IMR-90 (cell line): ENCODE measurements around the gene PTPN13. TPM values are rescaled to one million over a fixed set of nuclear protein-coding genes. Genes with fewer than 3 reads are reported as not detected.

ENCODE experiments used
- ATAC-seq: fragments of 200-7000 bp; cut with Tn5 transposase; 2 replicates; pipeline ENCODE4 v1.9.1; 2020; ENCODE audit warnings: low read depth, mild to moderate bottlenecking, moderate library complexity
- BruUV-seq: library from RNA; stranded (reverse); fragments of 400-500 nt; replicated peaks from 2 replicates; lab custom pipeline; 2021; lab: Mats Ljungman, UMichigan
- CTCF ChIA-PET: fragments of 300-600 bp; formaldehyde crosslinking; extraction: SDS; loops from one replicate; lab custom pipeline; 2021; ENCODE audit warnings: antibody characterized with exemption; lab: Yijun Ruan, JAX
- POLR2A ChIA-PET: fragments of 300-600 bp; sonication (Branson Sonifier 250); formaldehyde crosslinking; loops from one replicate; lab custom pipeline; 2022; ENCODE audit warnings: antibody characterized with exemption; ENCODE audit not compliant: unreplicated experiment; lab: Charles Lee
- DNase-seq: peaks from one replicate; pipeline ENCODE4 v3.0.0; 2013
- H2AFZ ChIP-seq: replicated peaks from 2 replicates; pipeline ENCODE3; 2013; ENCODE audit warnings: low read length, mild to moderate bottlenecking; ENCODE audit not compliant: poor library complexity
- H2AK5ac ChIP-seq: 2 replicates; pipeline ENCODE4 v1.6.1; 2013; ENCODE audit warnings: low read depth, low read length, inconsistent platforms
- H2AK9ac ChIP-seq: replicated peaks from 2 replicates; pipeline ENCODE3; 2013; ENCODE audit warnings: mild to moderate bottlenecking, low read depth, low read length, moderate library complexity; ENCODE audit not compliant: poor library complexity
- H2BK120ac ChIP-seq: 2 replicates; pipeline ENCODE4 v1.6.1; 2013; ENCODE audit warnings: low read depth, low read length, inconsistent platforms
- H2BK15ac ChIP-seq: 3 replicates; pipeline ENCODE4 v1.6.1; 2013; ENCODE audit warnings: low read depth, low read length, inconsistent platforms
- H2BK20ac ChIP-seq: 2 replicates; pipeline ENCODE4 v1.6.1; 2013; ENCODE audit warnings: low read depth, mild to moderate bottlenecking, inconsistent platforms, low read length, moderate library complexity
- H2BK5ac ChIP-seq: 2 replicates; pipeline ENCODE4 v1.6.1; 2013; ENCODE audit warnings: mild to moderate bottlenecking, low read depth, low read length, inconsistent platforms; ENCODE audit not compliant: poor library complexity, severe bottlenecking
- H3K14ac ChIP-seq: replicated peaks from 2 replicates; pipeline ENCODE4 v1.6.1; 2013; ENCODE audit warnings: low read depth, low read length, inconsistent platforms
- H3K18ac ChIP-seq: 2 replicates; pipeline ENCODE4 v1.6.1; 2013; ENCODE audit warnings: low read depth, low read length, control low read depth
- H3K23ac ChIP-seq: 2 replicates; pipeline ENCODE4 v1.6.1; 2013; ENCODE audit warnings: low read depth, low read length, inconsistent platforms
- H3K27ac ChIP-seq: 2 replicates; pipeline ENCODE4 v1.5.1; 2013; ENCODE audit warnings: mild to moderate bottlenecking, control low read depth, low read length; ENCODE audit not compliant: insufficient read depth
- H3K27me3 ChIP-seq: 2 replicates; pipeline ENCODE4 v1.6.1; 2013; ENCODE audit warnings: low read length; ENCODE audit not compliant: control insufficient read depth, insufficient read depth
- H3K36me3 ChIP-seq: 2 replicates; pipeline ENCODE4 v1.6.1; 2013; ENCODE audit warnings: low read length, mixed read lengths; ENCODE audit not compliant: control insufficient read depth, insufficient read depth
- H3K4ac ChIP-seq: 2 replicates; pipeline ENCODE4 v1.6.1; 2013; ENCODE audit warnings: low read depth, low read length, inconsistent platforms
- H3K4me1 ChIP-seq: 2 replicates; pipeline ENCODE4 v1.6.1; 2013; ENCODE audit warnings: low read length, mixed read lengths; ENCODE audit not compliant: control insufficient read depth, insufficient read depth
- H3K4me2 ChIP-seq: 2 replicates; pipeline ENCODE4 v1.6.1; 2013; ENCODE audit warnings: low read depth, mild to moderate bottlenecking, control low read depth, low read length, moderate library complexity
- H3K4me3 ChIP-seq: 2 replicates; pipeline ENCODE4 v1.5.1; 2013; ENCODE audit warnings: low read depth, mild to moderate bottlenecking, control low read depth, low read length, moderate library complexity; ENCODE audit not compliant: insufficient read depth
- H3K56ac ChIP-seq: 2 replicates; pipeline ENCODE4 v1.6.1; 2013; ENCODE audit warnings: low read length, inconsistent platforms; ENCODE audit not compliant: insufficient read depth; ENCODE audit errors: extremely low read depth
- H3K79me1 ChIP-seq, 2 experiments: 2 replicates each; pipeline ENCODE4 v1.6.1; 2013; ENCODE audit warnings: low read length in 2 of 2, inconsistent platforms in 1 of 2, low read depth in 1 of 2
- H3K9ac ChIP-seq: 2 replicates; pipeline ENCODE4 v1.6.1; 2013; ENCODE audit warnings: low read depth, low read length, control low read depth
- H3K9me1 ChIP-seq: 2 replicates; pipeline ENCODE4 v1.6.1; 2013; ENCODE audit warnings: low read length, inconsistent platforms; ENCODE audit not compliant: insufficient read depth
- H3K9me3 ChIP-seq: 2 replicates; pipeline ENCODE4 v1.6.1; 2013; ENCODE audit warnings: low read length; ENCODE audit not compliant: control insufficient read depth, insufficient read depth
- H4K20me1 ChIP-seq: 2 replicates; pipeline ENCODE4 v1.6.1; 2013; ENCODE audit warnings: low read length, inconsistent platforms; ENCODE audit not compliant: insufficient read depth
- H4K5ac ChIP-seq: 2 replicates; pipeline ENCODE4 v1.6.1; 2013; ENCODE audit warnings: mild to moderate bottlenecking, low read depth, low read length, control low read depth
- H4K8ac ChIP-seq, 2 experiments: 2 replicates each; pipeline ENCODE4 v1.6.1; 2013; ENCODE audit warnings: low read depth in 2 of 2, low read length in 2 of 2, control low read depth in 1 of 2, inconsistent platforms in 1 of 2
- H4K91ac ChIP-seq: 2 replicates; pipeline ENCODE4 v1.6.1; 2013; ENCODE audit warnings: low read depth, low read length, inconsistent platforms; ENCODE audit not compliant: insufficient read depth
- BHLHE40 ChIP-seq: fragments of 150-350 bp; IDR thresholded peaks from 2 replicates; pipeline ENCODE4 v1.6.1; 2016; ENCODE audit warnings: mild to moderate bottlenecking, low read depth, low read length
- CEBPB ChIP-seq: IDR thresholded peaks from 2 replicates; pipeline ENCODE4 v1.6.1; 2012; ENCODE audit warnings: low read depth, low read length, improper control_type of control experiment
- CHD1 ChIP-seq: IDR thresholded peaks from 2 replicates; pipeline ENCODE4 v1.6.1; 2012; ENCODE audit warnings: low read depth, low read length, improper control_type of control experiment
- ELK1 ChIP-seq: fragments of 150-350 bp; IDR thresholded peaks from 2 replicates; pipeline ENCODE4 v1.6.1; 2016; ENCODE audit warnings: low read depth, mild to moderate bottlenecking, low read length, moderate library complexity, borderline replicate concordance
- FOS ChIP-seq: fragments of 150-350 bp; IDR thresholded peaks from 2 replicates; pipeline ENCODE4 v1.6.1; 2016; ENCODE audit warnings: low read depth, low read length
- MAFK ChIP-seq: IDR thresholded peaks from 2 replicates; pipeline ENCODE4 v1.6.1; 2012; ENCODE audit warnings: low read depth, low read length, improper control_type of control experiment
- MAZ ChIP-seq: IDR thresholded peaks from 2 replicates; pipeline ENCODE4 v1.6.1; 2012; ENCODE audit warnings: low read depth, mild to moderate bottlenecking, low read length, improper control_type of control experiment, moderate library complexity, borderline replicate concordance
- MXI1 ChIP-seq: IDR thresholded peaks from 2 replicates; pipeline ENCODE4 v1.6.1; 2012; ENCODE audit warnings: low read depth, mild to moderate bottlenecking, low read length, moderate library complexity, borderline replicate concordance
- NFE2L2 ChIP-seq: fragments of 150-350 bp; IDR thresholded peaks from 2 replicates; pipeline ENCODE4 v1.6.1; 2016; ENCODE audit warnings: low read depth, mild to moderate bottlenecking, low read length
- POLR2A ChIP-seq: IDR thresholded peaks from 2 replicates; pipeline ENCODE4 v1.6.1; 2012; ENCODE audit warnings: mild to moderate bottlenecking, low read depth, low read length
- RAD21 ChIP-seq: IDR thresholded peaks from 2 replicates; pipeline ENCODE4 v1.6.1; 2012; ENCODE audit warnings: low read length, improper control_type of control experiment
- RCOR1 ChIP-seq: IDR thresholded peaks from 2 replicates; pipeline ENCODE4 v1.6.1; 2012; ENCODE audit warnings: mild to moderate bottlenecking, low read length, improper control_type of control experiment; ENCODE audit not compliant: insufficient replicate concordance
- RFX5 ChIP-seq: IDR thresholded peaks from 2 replicates; pipeline ENCODE4 v1.8.0; 2012; ENCODE audit warnings: low read depth, mild to moderate bottlenecking, low read length, moderate library complexity
- SMC3 ChIP-seq: fragments of 150-350 bp; IDR thresholded peaks from 2 replicates; pipeline ENCODE4 v1.6.1; 2016; ENCODE audit warnings: low read depth, mild to moderate bottlenecking, antibody characterized with exemption, low read length, moderate library complexity
- dilution Hi-C: fragments of 300-500 bp; cut with HindIII; formaldehyde crosslinking; loops from one replicate; pipeline ENCODE4 v1.14.3; 2018; ENCODE audit warnings: low sequenced_read_pairs; ENCODE audit not compliant: unreplicated experiment
- in situ Hi-C: fragments of 300-500 bp; cut with MboI; formaldehyde crosslinking; loops from 3 replicates; pipeline ENCODE4 v1.14.3; 2019; ENCODE audit warnings: low sequenced_read_pairs, inconsistent platforms, mixed read lengths
- intact Hi-C: fragments of 100-400 bp; cut with micrococcal nuclease; formaldehyde crosslinking; loops from 2 replicates; pipeline ENCODE4 v1.10.0; 2022
- polyA plus RNA-seq, 3 experiments: library from polyadenylated mRNA; depleted of rRNA; stranded (reverse); fragments of >200 nt; gene quantifications; 2 replicates each; pipeline ENCODE4 v1.2.3, GENCODE V29; 2012; ENCODE audit warnings: low replicate concordance in 1 of 3
- total RNA-seq: library from RNA; depleted of rRNA; stranded (reverse); fragments of >200 nt; gene quantifications from 2 replicates; pipeline ENCODE4 v1.2.3, GENCODE V29; 2012
- TF ChIP-seq, protein P1 (sequence below): conservative IDR thresholded peaks from 2 replicates; pipeline ENCODE4 v1.5.1; 2012; ENCODE audit warnings: mild to moderate bottlenecking, low read depth, low read length, improper control_type of control experiment
- TF ChIP-seq, protein P2 (sequence below): fragments of 150-350 bp; IDR thresholded peaks from 2 replicates; pipeline ENCODE4 v1.6.1; 2017; ENCODE audit warnings: mild to moderate bottlenecking, antibody characterized with exemption, low read length, low read depth

PTPN13 gene
- total and polyA plus RNA-seq, 2 of the 4 experiments (the other 2 are of a cell fraction) = 7.7 to 29.0 TPM

- Histone ChIP-seq H3K18ac (no peak overlapping the region), H3K36me3 (no peaks in the 10 kb centered on the region), H2AK9ac (no peak overlapping the region), H3K4me1 (no peaks in the 10 kb centered on the region), H3K4ac (no peak overlapping the region), H3K27me3 (no peaks in the 10 kb centered on the region), H3K27ac (no peak overlapping the region), H4K20me1 (peaks cover 7% of the 10 kb centered on the region; the same call in 1 of the 2 replicates), H3K4me2 (no peak overlapping the region), H2AFZ (no peak overlapping the region), H4K8ac (no peak overlapping the region), H2BK20ac (no peak overlapping the region), H4K5ac (no peak overlapping the region), H3K9me1 (no peaks in the 10 kb centered on the region; the same call in 1 of the 2 replicates), H3K9ac (no peak overlapping the region), H3K4me3 (no peak overlapping the region), H3K79me1 (peaks cover 11 to 25% of the 10 kb centered on the region in 2 experiments; a peak in 3 of 4 replicates), H3K23ac (no peak overlapping the region), H3K14ac (no peak overlapping the region), H3K56ac (no peak overlapping the region), H2AK5ac (no peak overlapping the region), H2BK5ac (no peak overlapping the region), H2BK15ac (no peak overlapping the region), H2BK120ac (no peak overlapping the region), H4K91ac (no peak overlapping the region), H3K9me3 (no peaks in the 10 kb centered on the region)
- dilution Hi-C loops = no loop called here
- ChIA-PET POLR2A (no interaction called here), CTCF (no interaction called here)
- in situ Hi-C loops = no loop called here
- intact Hi-C loops = no loop called here
- no TSS peak for BruUV-seq
- ATAC-seq (no peak), DNase-seq (no peak)
- TF ChIP-seq MAFK (no peak), RFX5 (no peak), MAZ (no peak), SMC3 (no peak), ELK1 (no peak), BHLHE40 (no peak), CHD1 (no peak), NFE2L2 (no peak), RAD21 (no peak), POLR2A (no peak), RCOR1 (no peak), CEBPB (no peak), MXI1 (no peak), FOS (no peak)
- TF ChIP-seq, protein P1, sequence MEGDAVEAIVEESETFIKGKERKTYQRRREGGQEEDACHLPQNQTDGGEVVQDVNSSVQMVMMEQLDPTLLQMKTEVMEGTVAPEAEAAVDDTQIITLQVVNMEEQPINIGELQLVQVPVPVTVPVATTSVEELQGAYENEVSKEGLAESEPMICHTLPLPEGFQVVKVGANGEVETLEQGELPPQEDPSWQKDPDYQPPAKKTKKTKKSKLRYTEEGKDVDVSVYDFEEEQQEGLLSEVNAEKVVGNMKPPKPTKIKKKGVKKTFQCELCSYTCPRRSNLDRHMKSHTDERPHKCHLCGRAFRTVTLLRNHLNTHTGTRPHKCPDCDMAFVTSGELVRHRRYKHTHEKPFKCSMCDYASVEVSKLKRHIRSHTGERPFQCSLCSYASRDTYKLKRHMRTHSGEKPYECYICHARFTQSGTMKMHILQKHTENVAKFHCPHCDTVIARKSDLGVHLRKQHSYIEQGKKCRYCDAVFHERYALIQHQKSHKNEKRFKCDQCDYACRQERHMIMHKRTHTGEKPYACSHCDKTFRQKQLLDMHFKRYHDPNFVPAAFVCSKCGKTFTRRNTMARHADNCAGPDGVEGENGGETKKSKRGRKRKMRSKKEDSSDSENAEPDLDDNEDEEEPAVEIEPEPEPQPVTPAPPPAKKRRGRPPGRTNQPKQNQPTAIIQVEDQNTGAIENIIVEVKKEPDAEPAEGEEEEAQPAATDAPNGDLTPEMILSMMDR = no peak
- TF ChIP-seq, protein P2, sequence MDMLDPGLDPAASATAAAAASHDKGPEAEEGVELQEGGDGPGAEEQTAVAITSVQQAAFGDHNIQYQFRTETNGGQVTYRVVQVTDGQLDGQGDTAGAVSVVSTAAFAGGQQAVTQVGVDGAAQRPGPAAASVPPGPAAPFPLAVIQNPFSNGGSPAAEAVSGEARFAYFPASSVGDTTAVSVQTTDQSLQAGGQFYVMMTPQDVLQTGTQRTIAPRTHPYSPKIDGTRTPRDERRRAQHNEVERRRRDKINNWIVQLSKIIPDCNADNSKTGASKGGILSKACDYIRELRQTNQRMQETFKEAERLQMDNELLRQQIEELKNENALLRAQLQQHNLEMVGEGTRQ = no peak
Observed at GRCh38 chr4:86627462-86628135, 33.5 kb downstream of the PTPN13 start.
